Small intestine (tissue), 7 donors: Measurements from ENCODE around the gene NMRAL1. TPM values are rescaled to one million over a fixed set of nuclear protein-coding genes. Genes with fewer than 3 reads are reported as not detected.
A peak's percentile ranks its signal among the peaks of the same experiment; 100 is the strongest.

ENCODE experiments used
- DNase-seq, 2 donors: peaks; one replicate each; pipeline versions ENCODE4 v3.0.0 to v3.0.0-alpha.2; 2013
- FAIRE-seq: peaks from 2 replicates; lab custom pipeline; 2012; peaks lifted over from hg19 to GRCh38; lab: Jason Lieb, UNC
- H3K27ac ChIP-seq, 3 donors: one replicate each; pipeline ENCODE4 v1.5.1; 2013; ENCODE audit warnings: low read length in 2 of 3, mild to moderate bottlenecking in 2 of 3, control low read depth in 1 of 3, inconsistent platforms in 1 of 3, low read depth in 1 of 3, moderate library complexity in 1 of 3
- H3K27me3 ChIP-seq, 3 donors: one replicate each; pipeline ENCODE4 v1.6.1; 2013; ENCODE audit warnings: low read length in 3 of 3, inconsistent platforms in 1 of 3; ENCODE audit not compliant: control insufficient read depth in 3 of 3, insufficient read depth in 3 of 3
- H3K36me3 ChIP-seq, 3 donors: one replicate each; pipeline ENCODE4 v1.6.1; 2013; ENCODE audit warnings: low read length in 3 of 3, inconsistent platforms in 1 of 3, low read depth in 1 of 3, mild to moderate bottlenecking in 1 of 3, moderate library complexity in 1 of 3; ENCODE audit not compliant: control insufficient read depth in 3 of 3, insufficient read depth in 2 of 3
- H3K4me1 ChIP-seq, 3 donors: one replicate each; pipeline ENCODE4 v1.6.1; 2013; ENCODE audit warnings: low read length in 2 of 3, inconsistent platforms in 1 of 3, low read depth in 1 of 3, mild to moderate bottlenecking in 1 of 3, moderate library complexity in 1 of 3; ENCODE audit not compliant: control insufficient read depth in 3 of 3, insufficient read depth in 2 of 3
- H3K4me3 ChIP-seq, 3 donors: one replicate each; pipeline ENCODE4 v1.5.1; 2013; ENCODE audit warnings: low read length in 3 of 3, control low read depth in 1 of 3, inconsistent platforms in 1 of 3, low read depth in 1 of 3, mild to moderate bottlenecking in 1 of 3, moderate library complexity in 1 of 3
- H3K9me3 ChIP-seq, 2 donors: one replicate each; pipeline ENCODE4 v1.6.1; 2013; ENCODE audit warnings: low read depth in 1 of 2, low read length in 1 of 2; ENCODE audit not compliant: control insufficient read depth in 2 of 2, insufficient read depth in 1 of 2
- WGBS, 3 donors: extraction: QIAGEN DNeasy Blood & Tissue Kit; methylation state at CpG; one replicate each; pipeline ENCODE4 v1.1.7; 2013; 5-methylcytosine and 5-hydroxymethylcytosine counted together
- polyA plus RNA-seq, 4 donors: library from polyadenylated mRNA; stranded (reverse) in 3 of 4; unstranded in 1 of 4; fragments of 200-250 nt in 3 of 4; fragments of 120-200 nt in 1 of 4; gene quantifications; one replicate each; pipeline versions ENCODE4 v1.2.1 to v1.2.3, GENCODE V29; 2013
- donor health status: healthy with polysubstance abuse.
- donor health status: control.
- donor health status: control.
- donor health status: Bipolar disorder and iron deficiency.
- donor health status: healthy.

NMRAL1 gene
- polyA plus RNA-seq, 4 donors = 39.6 to 70.9 (median 56.0) TPM

DNA sequence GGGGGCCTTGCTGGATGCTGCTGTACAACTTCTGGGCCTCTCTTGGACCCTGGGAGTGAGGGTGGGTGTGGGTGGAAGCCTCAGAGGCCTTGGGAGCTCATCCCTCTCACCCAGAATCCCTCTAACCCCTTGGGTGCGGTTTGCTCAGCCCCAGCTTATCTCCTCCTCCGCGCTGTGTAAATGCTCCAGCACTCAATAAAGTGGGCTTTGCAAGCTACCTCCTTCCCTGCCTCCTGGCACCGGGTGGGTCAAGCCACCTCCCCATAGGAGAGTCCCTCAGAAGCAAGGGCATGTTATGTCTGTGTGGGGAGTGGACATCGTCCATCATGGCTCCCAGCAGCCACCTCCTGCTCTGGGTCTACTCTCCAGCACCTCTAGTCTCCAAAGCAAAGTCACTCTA is 35.7 kb upstream of the NMRAL1 start:
- no peak overlapping the region for H3K27ac ChIP-seq
- no peak for FAIRE-seq
- no peak for DNase-seq
- H3K9me3 ChIP-seq = no peaks in the 10 kb centered on the region
- 69 to 81% (median 80%) methylated on average over 5 of the region's 5 CpGs for WGBS, 3 donors
- H3K4me3 ChIP-seq = no peak overlapping the region
- H3K27me3 ChIP-seq = no peaks in the 10 kb centered on the region
- H3K4me1 ChIP-seq = peaks cover 0 to 17% (median 3%) of the 10 kb centered on the region in 3 donors
- H3K36me3 ChIP-seq = peaks cover 16 to 93% (median 34%) of the 10 kb centered on the region in 3 donors

GRCh38 chr16:4509420-4509819 is 35.0 kb upstream of the NMRAL1 start:
- Histone ChIP-seq H3K4me3 (no peak overlapping the region), H3K36me3 (peaks cover 16 to 88% (median 34%) of the 10 kb centered on the region in 3 donors), H3K27ac (no peak overlapping the region), H3K9me3 (no peaks in the 10 kb centered on the region), H3K27me3 (no peaks in the 10 kb centered on the region), H3K4me1 (peaks cover 0 to 15% (median 3%) of the 10 kb centered on the region in 3 donors)
- DNase-seq (no peak), FAIRE-seq (no peak)
- 93 to 95% (median 94%) methylated on average over 8 of the region's 8 CpGs for WGBS, 3 donors

DNA sequence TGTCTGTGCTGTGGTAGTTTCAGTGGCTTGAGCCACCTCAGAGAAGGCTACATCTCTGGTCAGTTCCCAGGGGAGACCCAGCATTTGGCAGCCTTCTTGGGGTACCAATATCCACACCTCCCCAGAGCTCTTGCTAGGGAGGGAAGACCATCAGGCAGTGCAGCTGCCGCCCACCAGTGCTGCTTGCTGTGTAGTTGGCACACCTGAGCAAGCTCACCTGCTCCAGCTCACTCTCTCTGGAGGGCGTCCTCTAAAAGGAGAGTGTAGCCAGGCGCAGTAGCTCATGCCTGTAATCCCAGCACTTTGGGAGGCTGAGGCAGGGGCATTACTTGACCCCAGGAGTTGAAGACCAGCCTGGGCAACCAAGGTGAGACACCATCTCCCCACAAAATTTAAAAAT is 34.4 kb upstream of the NMRAL1 start:
- Histone ChIP-seq H3K9me3 (no peaks in the 10 kb centered on the region), H3K4me3 (no peak overlapping the region), H3K27ac (no peak overlapping the region), H3K36me3 (peaks cover 16 to 82% (median 34%) of the 10 kb centered on the region in 3 donors), H3K27me3 (no peaks in the 10 kb centered on the region), H3K4me1 (peaks cover 0 to 15% (median 0%) of the 10 kb centered on the region in 3 donors)
- no peak for FAIRE-seq
- no peak for DNase-seq
- WGBS, 3 donors = 90 to 97% (median 90%) methylated on average over 3 of the region's 3 CpGs

DNA sequence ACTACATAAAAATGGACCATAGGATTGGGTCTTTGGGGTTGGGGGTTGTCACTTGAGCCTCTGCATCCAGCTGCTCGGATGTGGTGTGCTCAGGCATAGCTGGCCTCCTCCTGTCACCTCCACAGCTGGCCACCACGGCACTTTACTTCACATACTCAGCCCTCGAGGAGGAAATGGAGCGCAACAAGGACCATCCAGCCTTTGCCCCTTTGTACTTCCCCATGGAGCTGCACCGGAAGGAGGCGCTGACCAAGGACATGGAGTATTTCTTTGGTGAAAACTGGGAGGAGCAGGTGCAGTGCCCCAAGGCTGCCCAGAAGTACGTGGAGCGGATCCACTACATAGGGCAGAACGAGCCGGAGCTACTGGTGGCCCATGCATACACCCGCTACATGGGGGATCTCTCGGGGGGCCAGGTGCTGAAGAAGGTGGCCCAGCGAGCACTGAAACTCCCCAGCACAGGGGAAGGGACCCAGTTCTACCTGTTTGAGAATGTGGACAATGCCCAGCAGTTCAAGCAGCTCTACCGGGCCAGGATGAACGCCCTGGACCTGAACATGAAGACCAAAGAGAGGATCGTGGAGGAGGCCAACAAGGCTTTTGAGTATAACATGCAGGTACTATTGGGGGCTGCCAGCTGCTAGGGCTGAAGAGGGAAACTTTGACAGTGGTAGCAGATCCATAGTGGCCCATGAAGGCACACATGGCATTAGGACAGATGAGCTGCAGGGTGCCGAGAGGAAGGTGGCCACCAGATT is 33.3 kb upstream of the NMRAL1 start:
- H3K4me1 ChIP-seq = peaks cover 0 to 12% (median 0%) of the 10 kb centered on the region in 3 donors
- no peak overlapping the region for H3K4me3 ChIP-seq
- no peaks in the 10 kb centered on the region for H3K27me3 ChIP-seq
- 88 to 92% (median 88%) methylated on average over 17 of the region's 17 CpGs for WGBS, 3 donors
- peaks cover 16 to 72% (median 28%) of the 10 kb centered on the region in 3 donors for H3K36me3 ChIP-seq
- FAIRE-seq (no peak), DNase-seq (no peak)
- H3K9me3 ChIP-seq = no peaks in the 10 kb centered on the region
- no peak overlapping the region for H3K27ac ChIP-seq

DNA sequence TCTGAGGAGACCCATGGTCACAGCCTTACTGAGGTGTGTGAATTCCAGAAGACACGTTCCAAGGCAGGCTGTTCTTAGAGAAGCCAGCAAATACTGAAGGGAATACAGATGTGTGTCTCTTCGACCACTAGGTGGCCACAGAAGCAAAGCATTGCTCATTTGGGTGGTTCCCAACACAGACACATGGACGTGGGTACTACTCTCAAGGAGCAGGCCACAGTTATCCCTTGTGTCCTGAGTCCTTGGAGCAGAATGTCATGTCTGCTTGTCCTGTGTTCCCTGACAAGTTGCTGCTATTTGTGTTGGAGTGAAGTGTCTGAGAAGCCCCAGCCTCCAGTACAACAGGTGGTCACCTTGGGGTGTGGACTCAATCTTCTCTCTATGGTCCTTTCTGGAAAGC is 32.0 kb upstream of the NMRAL1 start:
- FAIRE-seq (no peak), DNase-seq (peak; percentile 70 to 85)

DNA sequence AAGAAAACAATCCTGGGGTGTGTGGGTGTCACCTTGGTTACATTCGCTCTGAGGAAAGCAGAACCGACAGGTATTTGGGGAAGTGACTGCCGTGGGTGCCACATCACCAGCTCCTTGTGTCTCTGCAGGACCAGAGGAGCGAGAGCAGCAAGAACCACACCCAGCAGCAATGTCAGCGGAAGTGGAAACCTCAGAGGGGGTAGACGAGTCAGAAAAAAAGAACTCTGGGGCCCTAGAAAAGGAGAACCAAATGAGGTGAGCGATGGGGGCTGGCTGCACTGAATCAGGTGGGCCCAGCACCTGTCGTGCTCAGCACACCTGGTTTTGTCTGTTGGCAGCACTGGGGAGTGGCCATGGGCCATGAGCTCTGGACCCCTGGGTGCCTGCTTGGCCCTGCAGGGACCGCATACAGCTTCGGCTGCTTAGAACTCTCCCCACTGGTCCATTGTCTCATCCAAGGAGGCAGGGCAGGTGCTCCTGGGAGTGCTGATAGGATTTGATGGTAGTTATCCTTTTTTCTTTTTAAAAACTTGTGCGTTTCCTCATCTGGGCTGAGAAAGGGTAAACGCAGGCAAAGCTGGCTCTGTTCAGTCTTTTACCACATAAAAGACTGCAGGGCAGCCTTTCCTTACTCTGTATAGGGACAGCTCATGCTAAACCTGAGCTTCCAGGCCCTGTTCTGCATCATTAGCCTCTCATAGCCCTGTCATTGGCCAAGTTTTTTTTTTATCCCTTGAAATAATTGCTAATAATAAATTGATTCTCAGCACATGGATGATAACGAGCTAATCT is 31.1 kb upstream of the NMRAL1 start:
- DNase-seq (peak in 1 of 2 donors; percentile 64), FAIRE-seq (no peak)
- 63 to 82% (median 71%) methylated on average over 13 of the region's 13 CpGs for WGBS, 3 donors
- Histone ChIP-seq H3K9me3 (no peaks in the 10 kb centered on the region), H3K36me3 (peaks cover 13 to 50% (median 17%) of the 10 kb centered on the region in 3 donors), H3K4me3 (no peak overlapping the region), H3K27me3 (no peaks in the 10 kb centered on the region), H3K27ac (peak overlapping the region in 2 of 3 donors; percentile 38 to 77), H3K4me1 (peaks cover 1 to 14% (median 4%) of the 10 kb centered on the region in 3 donors)

More for the DNA sequence above, 32.0 kb upstream of the NMRAL1 start:
- Histone ChIP-seq H3K4me1 (peaks cover 0 to 11% (median 3%) of the 10 kb centered on the region in 3 donors), H3K4me3 (no peak overlapping the region), H3K9me3 (no peaks in the 10 kb centered on the region), H3K36me3 (peaks cover 13 to 59% (median 21%) of the 10 kb centered on the region in 3 donors), H3K27ac (peak overlapping the region in 2 of 3 donors; percentile 2 to 22), H3K27me3 (no peaks in the 10 kb centered on the region)
- 0 to 4% (median 3%) methylated on average over 3 of the region's 3 CpGs for WGBS, 3 donors

- peaks cover 0 to 8% (median 7%) of the 10 kb centered on the region in 3 donors for H3K36me3 ChIP-seq
- H3K9me3 ChIP-seq = no peaks in the 10 kb centered on the region
- peak overlapping the region; percentile 22 to 66 (median 65) for H3K27ac ChIP-seq
- DNase-seq = peak in 1 of 2 donors; percentile 62
- FAIRE-seq = no peak
- H3K27me3 ChIP-seq = no peaks in the 10 kb centered on the region
- H3K4me1 ChIP-seq = peaks cover 8 to 27% (median 15%) of the 10 kb centered on the region in 3 donors
- WGBS, 3 donors = 14 to 32% (median 27%) methylated on average over 5 of the region's 5 CpGs
- H3K4me3 ChIP-seq = no peak overlapping the region
Measured at GRCh38 chr16:4501071-4501478, 26.6 kb upstream of the NMRAL1 start.

DNA sequence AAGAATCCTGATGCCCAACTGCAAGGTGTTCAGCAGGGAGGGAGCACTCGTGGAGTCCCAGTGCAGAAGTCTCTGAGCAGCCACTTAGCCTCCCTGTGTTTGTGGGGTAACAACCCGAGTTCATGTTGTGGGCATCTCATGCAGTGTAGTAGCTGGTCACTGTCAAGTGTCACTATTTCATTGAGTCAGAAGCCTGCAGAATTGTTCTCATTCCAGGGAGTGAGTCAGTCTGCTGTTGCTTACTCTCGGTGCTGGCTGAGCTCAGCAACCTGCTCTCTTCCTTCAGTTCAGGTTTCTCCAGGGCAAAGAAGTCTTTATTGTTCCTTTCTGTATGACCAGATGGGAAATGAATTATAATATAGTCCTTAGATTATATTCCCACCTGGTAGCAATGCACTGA is 25.8 kb upstream of the NMRAL1 start:
- DNase-seq = peak in 1 of 2 donors; percentile 49
- peak overlapping the region; percentile 22 to 66 (median 65) for H3K27ac ChIP-seq

More for the DNA sequence above, 25.8 kb upstream of the NMRAL1 start:
- Histone ChIP-seq H3K4me3 (no peak overlapping the region), H3K9me3 (no peaks in the 10 kb centered on the region), H3K4me1 (peaks cover 8 to 27% (median 15%) of the 10 kb centered on the region in 3 donors), H3K36me3 (peaks cover 0 to 8% (median 4%) of the 10 kb centered on the region in 3 donors), H3K27me3 (no peaks in the 10 kb centered on the region)
- 18 to 43% (median 29%) methylated on average over 3 of the region's 3 CpGs for WGBS, 3 donors
- no peak for FAIRE-seq
